Measurements from ENCODE around the gene EFCAB11.

GRCh38 chr14:89807151-89807550 is 147.4 kb downstream of the EFCAB11 start:
- TF ChIP-seq CTCF (IDR thresholded peaks at IDR 0.05; ENCODE audit: low read depth, low read length, poor library complexity, severe bottlenecking) (no peak), EZH2phosphoT487 (IDR thresholded peaks at IDR 0.05; ENCODE audit: borderline replicate concordance, low read length) (no peak)
